Heart left ventricle (tissue), 13 donors: ENCODE data around the gene EID3.

Experiments used
- CTCF ChIP-seq, 12 donors: fragments of 200-600 bp; sonication (generic) in 4 of 12; IDR thresholded peaks; one replicate each; pipeline versions ENCODE4 v1.5.0 to v1.8.0; 2018 to 2022; ENCODE audit warnings: antibody characterized with exemption in 12 of 12, mild to moderate bottlenecking in 5 of 12
- POLR2A ChIP-seq, 2 donors: fragments of 450-650 bp; IDR thresholded peaks; one replicate each; pipeline ENCODE4 v1.6.1; 2017; ENCODE audit warnings: antibody characterized with exemption in 2 of 2, mild to moderate bottlenecking in 2 of 2, moderate library complexity in 2 of 2
- donor health status: ischemic (EF 13 %, LVEDD 7.1; RV severe dilation, severe dysfunction).
- donor health status: DM: no; HTN: yes; CAD: no.
- donor health status: DM: no; HTN: no; CAD: no.
- donor health status: ischemic (EF 25% LVEDD 6.9; RV normal size, moderate dysfunction).
- donor health status: ischemic (EF 25% LVEDD 5.7; RV mildly dilated, moderate dysfunction).
- donor health status: ischemic (EF 35%, LVEDD 5.7; RV mildly dilated, moderate dysfunction).
- donor health status: nonischemic (EF 11% LVEDD 7.7; RV severe dilation, severe dysfunction).
- donor health status: DM: yes; HTN: yes; CAD: no.
- donor health status: PGD.
- donor health status: ischemic (EF 29% LVEDD 5.4; RV normal size, mild dysfunction).
- donor health status: nonischemic (EF 23%, LVEDD 6.1; RV moderate dilation, normal function).

DNA sequence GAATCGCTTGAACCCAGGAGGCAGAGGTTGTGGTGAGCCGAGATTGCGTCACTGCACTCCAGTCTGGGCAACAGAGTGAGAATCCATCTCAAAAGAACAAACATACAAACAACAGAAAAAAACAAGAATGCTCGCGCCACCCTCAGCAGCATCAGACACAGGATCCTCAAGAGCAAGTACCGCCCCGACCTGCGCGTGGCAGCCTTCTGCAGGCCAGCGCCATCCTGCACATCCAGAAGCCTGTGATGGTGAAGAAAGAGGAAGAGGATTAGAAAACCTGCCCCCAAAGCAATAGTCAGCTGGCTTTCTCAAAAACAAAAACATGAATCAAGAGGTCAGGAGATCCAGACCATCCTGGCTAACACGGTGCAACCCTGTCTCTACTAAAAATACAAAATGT, 30.0 kb upstream of the EID3 start:
- no peak for TF ChIP-seq CTCF (IDR thresholded peaks at IDR 0.05)
- no peak for TF ChIP-seq POLR2A (IDR thresholded peaks at IDR 0.05)
